ENCODE data around the gene NBEA. TPM values are rescaled to one million over a fixed set of nuclear protein-coding genes. Genes with fewer than 3 reads are reported as not detected.

NBEA gene
- total and polyA plus RNA-seq, 12 donors, result 3.1 to 19.7 (median 14.2) TPM

GRCh38 chr13:34900288-34900739, 41.8 kb upstream of the NBEA start:
- TF ChIP-seq, protein P1, sequence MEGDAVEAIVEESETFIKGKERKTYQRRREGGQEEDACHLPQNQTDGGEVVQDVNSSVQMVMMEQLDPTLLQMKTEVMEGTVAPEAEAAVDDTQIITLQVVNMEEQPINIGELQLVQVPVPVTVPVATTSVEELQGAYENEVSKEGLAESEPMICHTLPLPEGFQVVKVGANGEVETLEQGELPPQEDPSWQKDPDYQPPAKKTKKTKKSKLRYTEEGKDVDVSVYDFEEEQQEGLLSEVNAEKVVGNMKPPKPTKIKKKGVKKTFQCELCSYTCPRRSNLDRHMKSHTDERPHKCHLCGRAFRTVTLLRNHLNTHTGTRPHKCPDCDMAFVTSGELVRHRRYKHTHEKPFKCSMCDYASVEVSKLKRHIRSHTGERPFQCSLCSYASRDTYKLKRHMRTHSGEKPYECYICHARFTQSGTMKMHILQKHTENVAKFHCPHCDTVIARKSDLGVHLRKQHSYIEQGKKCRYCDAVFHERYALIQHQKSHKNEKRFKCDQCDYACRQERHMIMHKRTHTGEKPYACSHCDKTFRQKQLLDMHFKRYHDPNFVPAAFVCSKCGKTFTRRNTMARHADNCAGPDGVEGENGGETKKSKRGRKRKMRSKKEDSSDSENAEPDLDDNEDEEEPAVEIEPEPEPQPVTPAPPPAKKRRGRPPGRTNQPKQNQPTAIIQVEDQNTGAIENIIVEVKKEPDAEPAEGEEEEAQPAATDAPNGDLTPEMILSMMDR (IDR thresholded peaks at IDR 0.05), result no peak
- TF ChIP-seq POLR2A (IDR thresholded peaks at IDR 0.05), result no peak
- WGBS, 4 donors, result 48 to 69% (median 56%) methylated on average over 2 of the region's 2 CpGs
- DNase-seq, result no peak
- Histone ChIP-seq H3K36me3 (replicated peaks in 1 of 2) (no peaks in the 10 kb centered on the region), H3K27me3 (no peaks in the 10 kb centered on the region), H3K4me3 (no peak overlapping the region), H3K4me1 (replicated peaks in 1 of 2) (no peaks in the 10 kb centered on the region), H3K9me3 (replicated peaks in 1 of 3) (no peaks in the 10 kb centered on the region), H3K27ac (no peak overlapping the region)
- intact Hi-C loops (cut with DNase I), result no loop called here

GRCh38 chr13:34901572-34901971, 40.5 kb upstream of the NBEA start:
- WGBS, 4 donors, result 58 to 71% (median 65%) methylated on average over 5 of the region's 5 CpGs
- H3K4me1 ChIP-seq (replicated peaks in 1 of 2), result no peaks in the 10 kb centered on the region
- H3K4me3 ChIP-seq, result no peak overlapping the region
- no peak for DNase-seq
- TF ChIP-seq, protein P1 (IDR thresholded peaks at IDR 0.05), result no peak
- no peak for TF ChIP-seq POLR2A (IDR thresholded peaks at IDR 0.05)
- no peak overlapping the region for H3K27ac ChIP-seq
- H3K36me3 ChIP-seq (replicated peaks in 1 of 2), result no peaks in the 10 kb centered on the region
- H3K27me3 ChIP-seq, result no peaks in the 10 kb centered on the region
- intact Hi-C loops (cut with DNase I), result no loop called here
- H3K9me3 ChIP-seq (replicated peaks in 1 of 3), result no peaks in the 10 kb centered on the region

GRCh38 chr13:34911159-34911558, 30.9 kb upstream of the NBEA start:
- Histone ChIP-seq H3K27ac (no peak overlapping the region), H3K27me3 (no peaks in the 10 kb centered on the region), H3K4me1 (replicated peaks in 1 of 2) (no peaks in the 10 kb centered on the region), H3K4me3 (no peak overlapping the region), H3K36me3 (replicated peaks in 1 of 2) (no peaks in the 10 kb centered on the region), H3K9me3 (replicated peaks in 1 of 3) (no peaks in the 10 kb centered on the region)
- intact Hi-C loops (cut with DNase I), result no loop called here
- TF ChIP-seq, protein P1 (IDR thresholded peaks at IDR 0.05), result no peak
- no peak for TF ChIP-seq POLR2A (IDR thresholded peaks at IDR 0.05)
- DNase-seq, result no peak
- 77 to 84% (median 78%) methylated on average over 2 of the region's 2 CpGs for WGBS, 4 donors

GRCh38 chr13:34913040-34913439, 29.0 kb upstream of the NBEA start:
- WGBS, 4 donors, result 40 to 44% (median 42%) methylated on average over 5 to 6 of the region's 6 CpGs
- no peaks in the 10 kb centered on the region for H3K9me3 ChIP-seq (replicated peaks in 1 of 3)
- TF ChIP-seq, protein P1 (IDR thresholded peaks at IDR 0.05), result no peak
- TF ChIP-seq POLR2A (IDR thresholded peaks at IDR 0.05), result no peak
- H3K27me3 ChIP-seq, result no peaks in the 10 kb centered on the region
- H3K27ac ChIP-seq, result no peak overlapping the region
- intact Hi-C loops (cut with DNase I), result no loop called here
- no peaks in the 10 kb centered on the region for H3K4me1 ChIP-seq (replicated peaks in 1 of 2)
- no peak overlapping the region for H3K4me3 ChIP-seq
- no peak for DNase-seq
- H3K36me3 ChIP-seq (replicated peaks in 1 of 2), result no peaks in the 10 kb centered on the region
